DMS153 treated with DMSO at 0.1 percent for 48 hours (cell line): Measurements from ENCODE around the gene PDE11A.

Experiments used
- DNase-seq: peaks from one replicate; lab custom pipeline; 2025; ENCODE audit not compliant: unreplicated experiment; lab: John Stamatoyannopoulos, UW

The PDE11A gene

DNA sequence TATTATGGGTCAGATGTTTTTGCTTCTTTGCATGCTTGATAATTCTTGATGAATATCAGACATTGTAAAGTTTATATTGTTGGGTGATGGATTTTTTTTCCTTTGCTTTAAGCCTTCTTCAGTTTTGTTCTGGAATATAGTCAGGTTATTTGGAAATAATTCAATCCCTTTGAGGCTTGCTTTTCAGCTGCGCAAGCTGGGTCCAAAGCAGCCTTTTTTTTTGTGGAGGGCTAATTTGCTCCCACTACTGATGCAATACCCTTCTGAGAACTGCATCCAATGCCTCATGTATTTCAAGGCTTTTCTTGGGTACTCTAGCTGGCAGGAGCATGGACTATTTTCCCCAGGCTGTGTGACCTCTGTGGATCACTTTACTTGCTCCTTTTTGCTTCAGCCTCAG lies 434.1 kb downstream of the PDE11A start:
- DNase-seq: no peak

DNA sequence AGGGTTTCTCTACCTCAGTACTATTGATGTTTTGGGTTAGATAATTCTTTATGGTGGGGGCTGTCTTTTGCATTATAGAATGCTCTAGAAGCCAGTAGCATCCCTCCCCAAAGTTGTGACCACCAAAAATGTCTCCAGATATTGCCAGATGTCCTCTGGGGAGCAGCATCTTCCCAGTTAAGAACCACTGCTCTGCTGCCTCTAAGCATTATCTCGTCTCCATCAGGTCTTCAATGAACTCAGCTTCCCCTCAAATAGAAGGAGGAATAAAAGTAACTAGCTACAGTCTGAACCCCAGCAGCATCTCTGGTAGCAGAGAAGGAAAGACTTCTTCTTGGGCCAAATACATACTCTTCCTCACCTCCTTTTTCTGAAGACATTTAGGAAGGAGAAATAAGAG lies 435.9 kb downstream of the PDE11A start:
- no peak for DNase-seq

- no peak for DNase-seq
Observed at GRCh38 chr2:177635696-177636095, 436.9 kb downstream of the PDE11A start.

GRCh38 chr2:177633910-177634294 lies 438.7 kb downstream of the PDE11A start:
- DNase-seq: no peak

GRCh38 chr2:177633111-177633510 lies 439.5 kb downstream of the PDE11A start:
- DNase-seq: no peak

- DNase-seq: no peak
Observed at GRCh38 chr2:177631680-177632079, 440.9 kb downstream of the PDE11A start.

- DNase-seq: no peak
Observed at GRCh38 chr2:177629357-177630024, 443.1 kb downstream of the PDE11A start.

DNA sequence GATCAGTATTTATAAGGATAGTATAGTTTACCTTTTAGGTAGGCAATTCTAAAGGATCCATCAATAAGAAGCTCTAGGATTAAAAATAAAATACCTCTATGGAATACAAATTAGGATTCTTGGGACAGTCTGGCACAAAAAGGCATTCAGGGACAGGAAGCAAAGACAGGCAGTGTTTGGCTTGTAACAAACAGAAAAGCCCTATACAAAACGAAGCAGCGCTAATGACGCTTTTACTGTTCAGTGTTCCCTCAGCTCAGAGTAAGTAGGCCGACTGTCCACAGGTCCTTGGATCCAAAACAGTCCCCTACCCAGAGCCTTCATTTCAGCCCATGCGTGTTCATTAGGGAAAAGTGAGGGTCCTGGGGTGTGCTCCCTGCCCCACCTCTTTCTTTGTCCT lies 443.7 kb downstream of the PDE11A start:
- no peak for DNase-seq

GRCh38 chr2:177625744-177626650 lies 446.6 kb downstream of the PDE11A start:
- DNase-seq: no peak

DNA sequence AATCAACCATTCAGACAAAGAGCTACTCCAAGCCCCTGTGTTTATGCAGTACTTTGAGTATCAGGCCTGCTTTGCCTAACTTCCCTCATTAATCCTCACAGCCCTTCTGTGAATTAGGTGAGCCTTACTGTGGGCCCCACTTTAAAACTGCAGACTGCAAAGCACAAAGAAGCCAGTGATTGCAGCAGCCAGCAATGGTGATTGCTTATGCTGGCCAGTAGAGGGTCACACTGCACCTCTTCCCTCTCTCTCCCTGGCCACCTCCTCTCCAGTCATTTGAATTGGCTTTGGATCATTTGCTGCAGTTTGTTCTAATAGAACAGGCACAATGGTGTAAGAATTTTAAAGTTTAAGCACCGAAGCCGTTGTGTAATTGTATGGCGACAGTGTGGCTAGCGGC lies 450.1 kb downstream of the PDE11A start:
- peak; percentile 38 for DNase-seq

DNA sequence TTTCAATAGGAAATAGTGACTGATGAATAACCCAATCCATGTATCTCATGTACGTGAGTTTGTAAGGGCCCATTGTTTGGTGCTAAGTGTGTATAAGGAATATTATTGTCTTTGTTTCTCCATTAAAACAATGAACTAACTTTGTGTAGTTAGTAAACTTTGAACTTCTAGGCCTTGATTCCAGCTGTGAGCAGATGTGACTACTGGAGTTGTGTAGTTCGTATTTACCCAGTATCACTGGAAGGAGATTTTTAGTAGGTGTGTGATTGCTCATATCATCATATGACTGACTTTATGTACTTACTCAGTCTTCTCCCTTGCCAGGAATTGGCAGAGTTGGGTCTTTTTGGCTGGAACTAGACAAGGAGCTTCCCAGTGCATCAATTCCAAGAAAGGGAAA lies 452.6 kb downstream of the PDE11A start:
- no peak for DNase-seq

DNA sequence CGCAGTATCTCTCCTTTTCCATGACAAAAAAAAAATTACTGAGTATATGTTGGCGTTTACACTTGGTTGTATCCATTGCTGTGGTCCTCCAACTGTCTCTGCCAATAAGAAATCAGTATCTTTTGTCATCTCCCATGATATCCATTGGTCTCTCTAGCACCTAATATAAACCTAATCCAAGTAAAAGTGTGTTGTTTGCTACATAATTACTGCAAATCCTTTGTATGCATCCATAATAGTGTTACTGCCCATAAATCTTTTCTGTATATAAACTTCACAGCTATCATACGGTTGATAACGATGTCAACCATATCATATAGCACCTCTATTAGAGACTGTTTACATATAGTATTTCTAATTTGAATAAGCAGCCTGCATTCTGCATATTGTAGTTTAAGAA lies 453.1 kb downstream of the PDE11A start:
- no peak for DNase-seq

- peak; percentile 94 for DNase-seq
Observed at GRCh38 chr2:177618255-177619253, 454.0 kb downstream of the PDE11A start.

- DNase-seq: no peak
Observed at GRCh38 chr2:177617849-177618248, 454.7 kb downstream of the PDE11A start.

- DNase-seq: no peak
Observed at GRCh38 chr2:177616731-177617130, 455.8 kb downstream of the PDE11A start.

DNA sequence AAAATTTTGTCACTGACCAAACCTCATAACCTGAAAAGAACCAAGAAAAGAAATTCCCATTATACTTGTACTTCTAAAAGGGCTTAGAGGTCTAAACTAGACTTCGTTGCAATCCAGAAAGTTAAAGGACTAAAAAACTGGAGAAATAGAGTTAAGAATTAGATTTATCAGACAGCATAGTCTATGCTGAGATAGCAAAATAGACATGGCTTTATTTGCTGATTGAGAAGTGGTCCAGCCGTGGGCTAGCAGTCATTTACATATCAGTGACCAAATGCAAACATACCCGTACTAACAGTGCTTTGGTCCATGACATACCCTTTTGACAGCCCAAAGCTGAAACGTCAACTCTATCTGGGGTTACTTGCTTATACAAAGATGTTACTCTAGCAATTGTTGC lies 456.5 kb downstream of the PDE11A start:
- DNase-seq: no peak

- no peak for DNase-seq
Observed at GRCh38 chr2:177612659-177613058, 459.9 kb downstream of the PDE11A start.

GRCh38 chr2:177611310-177611886 lies 461.2 kb downstream of the PDE11A start:
- DNase-seq: no peak

DNA sequence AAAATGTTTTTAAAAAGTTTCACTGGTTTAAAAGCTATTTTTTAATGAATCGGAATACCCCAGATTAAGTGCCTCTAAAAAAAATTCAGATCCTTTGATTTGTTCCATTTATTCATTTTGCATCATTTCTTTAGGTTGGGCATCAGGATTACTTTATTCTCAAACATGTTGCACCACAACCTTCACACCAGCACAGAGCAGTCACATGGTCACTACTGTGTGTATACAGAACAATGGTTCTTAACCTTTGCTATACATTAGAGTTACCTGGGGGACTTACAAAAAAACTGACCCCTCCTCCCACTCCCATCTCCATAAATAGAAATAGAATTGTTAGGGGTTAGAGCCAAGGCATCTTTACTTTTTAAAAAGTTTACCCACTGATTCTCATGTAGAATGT lies 461.8 kb downstream of the PDE11A start:
- DNase-seq: no peak

GRCh38 chr2:177606636-177607035 lies 465.9 kb downstream of the PDE11A start:
- DNase-seq: no peak
